Panc1 (cell line): ENCODE results near the gene RAB15. TPM values are rescaled to one million over a fixed set of nuclear protein-coding genes. Genes with fewer than 3 reads are reported as not detected.

Experiments
- ATAC-seq: fragments of 200-7000 bp; cut with Tn5 transposase; 2 replicates; pipeline ENCODE4 v1.9.1; 2020; ENCODE audit warnings: mild to moderate bottlenecking, moderate library complexity
- BruUV-seq: library from RNA; stranded (reverse); fragments of 400-500 nt; replicated peaks from 2 replicates; lab custom pipeline; 2021; lab: Mats Ljungman, UMichigan
- CTCF ChIA-PET: fragments of 300-600 bp; sonication (Branson Sonifier 250); formaldehyde crosslinking; loops from one replicate; lab custom pipeline; 2022; ENCODE audit warnings: antibody characterized with exemption; lab: Charles Lee
- POLR2A ChIA-PET: fragments of 300-600 bp; sonication (Branson Sonifier 250); formaldehyde crosslinking; loops from one replicate; lab custom pipeline; 2022; ENCODE audit warnings: antibody characterized with exemption; lab: Charles Lee
- DNase-seq: peaks from one replicate; pipeline ENCODE4 v3.0.0-alpha.2; 2010; ENCODE audit warnings: low read depth, low spot score
- H3K27ac ChIP-seq: 2 replicates; pipeline ENCODE4 v1.5.1; 2011; ENCODE audit warnings: mild to moderate bottlenecking, low read length, inconsistent platforms
- H3K27me3 ChIP-seq: fragments of 200-500 bp; sonication (Bioruptor generic); 2 replicates; pipeline ENCODE4 v1.6.0; 2014; ENCODE audit warnings: low read length, inconsistent platforms; ENCODE audit not compliant: control insufficient read depth, insufficient read depth
- H3K36me3 ChIP-seq: fragments of 200-500 bp; sonication (Bioruptor generic); 2 replicates; pipeline ENCODE4 v1.5.1; 2014; ENCODE audit warnings: inconsistent platforms, mild to moderate bottlenecking, low read length, moderate library complexity; ENCODE audit not compliant: control insufficient read depth, insufficient read depth
- H3K4me1 ChIP-seq: 2 replicates; pipeline ENCODE4 v1.5.1; 2011; ENCODE audit warnings: inconsistent platforms, mild to moderate bottlenecking, low read length, moderate library complexity; ENCODE audit not compliant: control insufficient read depth, insufficient read depth
- H3K4me3 ChIP-seq, 2 experiments: 2 replicates each; pipeline ENCODE4 v1.5.1; 2011 to 2012; ENCODE audit warnings: low read depth in 2 of 2, low read length in 2 of 2, mild to moderate bottlenecking in 2 of 2, inconsistent platforms in 1 of 2, moderate library complexity in 1 of 2
- H3K9me3 ChIP-seq: fragments of 200-500 bp; sonication (Bioruptor generic); 2 replicates; pipeline ENCODE4 v1.5.1; 2014; ENCODE audit warnings: low read depth, mild to moderate bottlenecking, inconsistent platforms, low read length, moderate library complexity; ENCODE audit not compliant: control insufficient read depth, insufficient read depth
- POLR2AphosphoS5 ChIP-seq: IDR thresholded peaks from 2 replicates; pipeline ENCODE4 v1.6.1; 2012; ENCODE audit warnings: mild to moderate bottlenecking, low read depth, low read length, moderate library complexity
- REST ChIP-seq, 2 experiments: IDR thresholded peaks; 2 replicates each; pipeline ENCODE4 v1.6.1; 2011 to 2012; ENCODE audit warnings: low read depth in 2 of 2, control low read depth in 1 of 2, low read length in 1 of 2, mild to moderate bottlenecking in 1 of 2, moderate library complexity in 1 of 2; ENCODE audit not compliant: insufficient read depth in 1 of 2
- SIN3A ChIP-seq: IDR thresholded peaks from 2 replicates; pipeline ENCODE4 v1.6.1; 2012; ENCODE audit warnings: low read depth, mild to moderate bottlenecking, low read length, moderate library complexity, borderline replicate concordance; ENCODE audit not compliant: insufficient read depth
- TCF7L2 ChIP-seq: IDR thresholded peaks from 2 replicates; pipeline ENCODE4 v1.6.1; 2011; ENCODE audit warnings: mild to moderate bottlenecking, low read depth, low read length, inconsistent platforms
- in situ Hi-C: cut with HindIII; loops from 2 replicates; pipeline ENCODE4 v1.10.0; 2016; ENCODE audit warnings: low sequenced_read_pairs, low pct_unique_long_range_greater_than_20kb
- intact Hi-C: fragments of 100-400 bp; cut with micrococcal nuclease; formaldehyde crosslinking; loops from one replicate; pipeline ENCODE4 v1.10.0; 2022; ENCODE audit not compliant: unreplicated experiment
- total RNA-seq: library from RNA; stranded (reverse); gene quantifications from one replicate; pipeline ENCODE4 v1.2.1, GENCODE V29; 2021; ENCODE audit not compliant: unreplicated experiment
- TF ChIP-seq, protein P1 (sequence below): fragments of 450-650 bp; IDR thresholded peaks from 2 replicates; pipeline ENCODE4 v1.5.1; 2017; ENCODE audit warnings: mild to moderate bottlenecking

RAB15 gene
- total RNA-seq, 1 experiment from 2014 or later, result 6.0 TPM

DNA sequence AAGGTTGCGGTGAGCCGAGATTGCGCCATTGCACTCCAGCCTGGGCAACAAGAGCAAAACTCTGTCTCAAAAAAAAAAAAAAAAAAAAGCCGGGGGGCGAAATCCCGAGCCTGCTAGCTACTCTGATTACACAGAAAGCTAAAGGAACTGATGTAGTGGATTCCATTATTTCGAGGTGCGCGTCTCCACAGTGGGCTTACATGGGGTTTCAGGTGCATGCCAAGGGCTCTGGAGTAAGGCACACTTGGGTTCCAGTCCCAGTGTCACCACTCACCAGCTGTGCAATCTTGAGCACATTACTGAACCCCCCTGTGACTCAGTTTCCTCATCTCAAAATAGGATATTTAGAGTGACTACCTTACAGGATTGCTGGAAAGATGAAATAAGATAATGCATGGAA lies 1.7 kb upstream of the RAB15 start:
- ChIA-PET CTCF (no interaction called here), POLR2A (no interaction called here)
- Histone ChIP-seq H3K4me3 (no peak overlapping the region), H3K9me3 (no peaks in the 10 kb centered on the region), H3K27me3 (no peaks in the 10 kb centered on the region; the same call in 1 of the 2 replicates), H3K4me1 (no peaks in the 10 kb centered on the region), H3K27ac (no peak overlapping the region), H3K36me3 (no peaks in the 10 kb centered on the region)
- in situ Hi-C loops, result no loop called here
- TF ChIP-seq TCF7L2, result no peak
- no peak for TF ChIP-seq POLR2AphosphoS5
- no peak for TF ChIP-seq REST (IDR thresholded peaks at IDR 0.05; ENCODE audit: insufficient read depth in 1 of 2, low read depth in 2 of 2, low read length in 1 of 2)
- no peak for TF ChIP-seq SIN3A
- TF ChIP-seq, protein P1, sequence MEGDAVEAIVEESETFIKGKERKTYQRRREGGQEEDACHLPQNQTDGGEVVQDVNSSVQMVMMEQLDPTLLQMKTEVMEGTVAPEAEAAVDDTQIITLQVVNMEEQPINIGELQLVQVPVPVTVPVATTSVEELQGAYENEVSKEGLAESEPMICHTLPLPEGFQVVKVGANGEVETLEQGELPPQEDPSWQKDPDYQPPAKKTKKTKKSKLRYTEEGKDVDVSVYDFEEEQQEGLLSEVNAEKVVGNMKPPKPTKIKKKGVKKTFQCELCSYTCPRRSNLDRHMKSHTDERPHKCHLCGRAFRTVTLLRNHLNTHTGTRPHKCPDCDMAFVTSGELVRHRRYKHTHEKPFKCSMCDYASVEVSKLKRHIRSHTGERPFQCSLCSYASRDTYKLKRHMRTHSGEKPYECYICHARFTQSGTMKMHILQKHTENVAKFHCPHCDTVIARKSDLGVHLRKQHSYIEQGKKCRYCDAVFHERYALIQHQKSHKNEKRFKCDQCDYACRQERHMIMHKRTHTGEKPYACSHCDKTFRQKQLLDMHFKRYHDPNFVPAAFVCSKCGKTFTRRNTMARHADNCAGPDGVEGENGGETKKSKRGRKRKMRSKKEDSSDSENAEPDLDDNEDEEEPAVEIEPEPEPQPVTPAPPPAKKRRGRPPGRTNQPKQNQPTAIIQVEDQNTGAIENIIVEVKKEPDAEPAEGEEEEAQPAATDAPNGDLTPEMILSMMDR, result no peak
- no peak for ATAC-seq
- intact Hi-C loops, result no loop called here
- BruUV-seq, result no TSS peak
- no peak for DNase-seq

- H3K4me3 ChIP-seq, result peak overlapping the region in 1 of 2 experiments; percentile 54; a peak in 1 of 4 replicates
- in situ Hi-C loops, result no loop called here
- H3K4me1 ChIP-seq, result no peaks in the 10 kb centered on the region
- BruUV-seq, result no TSS peak
- POLR2A ChIA-PET, result no interaction called here
- intact Hi-C loops, result no loop called here
- TF ChIP-seq, protein P1, result no peak
- TF ChIP-seq POLR2AphosphoS5 (no peak), SIN3A (no peak), TCF7L2 (no peak), REST (IDR thresholded peaks at IDR 0.05; ENCODE audit: insufficient read depth in 1 of 2, low read depth in 2 of 2, low read length in 1 of 2) (no peak)
- CTCF ChIA-PET, result no interaction called here
- H3K27ac ChIP-seq, result no peak overlapping the region
- H3K27me3 ChIP-seq, result no peaks in the 10 kb centered on the region; the same call in 1 of the 2 replicates
- no peaks in the 10 kb centered on the region for H3K9me3 ChIP-seq
- DNase-seq (no peak), ATAC-seq (no peak)
- H3K36me3 ChIP-seq, result no peaks in the 10 kb centered on the region
Measured at GRCh38 chr14:64973026-64973442, 898 bp upstream of the RAB15 start.
